HEK293 (cell line): Measurements from ENCODE around the gene RAE1.
A peak's percentile ranks its signal among the peaks of the same experiment; 100 is the strongest.

Source experiments
- CTCF ChIP-seq: fragments of 450-650 bp; formaldehyde crosslinking; IDR thresholded peaks from 2 replicates; pipeline ENCODE4 v1.5.1; 2016; ENCODE audit warnings: missing biosample characterization, missing genetic modification characterization
- KLF16 ChIP-seq: fragments of 450-650 bp; formaldehyde crosslinking; IDR thresholded peaks from 2 replicates; pipeline ENCODE4 v1.5.1; 2017; ENCODE audit warnings: missing biosample characterization, missing genetic modification characterization
- REST ChIP-seq: fragments of 450-650 bp; formaldehyde crosslinking; IDR thresholded peaks from 2 replicates; pipeline ENCODE4 v1.5.1; 2016; ENCODE audit warnings: missing biosample characterization, missing genetic modification characterization
- YY1 ChIP-seq: fragments of 450-650 bp; formaldehyde crosslinking; IDR thresholded peaks from 2 replicates; pipeline ENCODE4 v1.5.1; 2018; ENCODE audit warnings: missing biosample characterization, missing genetic modification characterization
- ZBTB1 ChIP-seq: fragments of 450-650 bp; formaldehyde crosslinking; IDR thresholded peaks from 2 replicates; pipeline ENCODE4 v1.5.1; 2016; ENCODE audit warnings: missing biosample characterization, missing genetic modification characterization
- ZNF24 ChIP-seq: fragments of 450-650 bp; formaldehyde crosslinking; IDR thresholded peaks from 2 replicates; pipeline ENCODE4 v1.5.1; 2016; ENCODE audit warnings: missing biosample characterization, missing genetic modification characterization
- ZNF274 ChIP-seq, 2 experiments: fragments of 200-500 bp in 1 of 2; fragments of 450-650 bp in 1 of 2; sonication (Bioruptor generic) in 1 of 2; formaldehyde crosslinking in 1 of 2; IDR thresholded peaks; 2 replicates each; pipeline versions ENCODE4 v1.5.1 to v1.6.1; 2014 to 2016; ENCODE audit warnings: borderline replicate concordance in 1 of 2, inconsistent platforms in 1 of 2, low read length in 1 of 2, missing biosample characterization in 1 of 2, missing genetic modification characterization in 1 of 2
- ZNF37A ChIP-seq: fragments of 450-650 bp; IDR thresholded peaks from 2 replicates; pipeline ENCODE4 v1.5.1; 2018; ENCODE audit warnings: missing biosample characterization, missing genetic modification characterization
- ZNF530 ChIP-seq: fragments of 450-650 bp; formaldehyde crosslinking; IDR thresholded peaks from 2 replicates; pipeline ENCODE4 v1.5.1; 2016; ENCODE audit warnings: low read depth, missing biosample characterization, missing genetic modification characterization

- TF ChIP-seq CTCF (tag by site-specific recombination) = no peak
- 0 out of 2 replicates have a peak, but pooled peaks have one; percentile 76 for TF ChIP-seq KLF16 (tag by site-specific recombination)
- peak; percentile 51; the same call in 1 of the 2 replicates for TF ChIP-seq ZNF24 (tag by site-specific recombination)
- TF ChIP-seq YY1 (tag by site-specific recombination) = peak; percentile 92
- no peak for TF ChIP-seq ZNF530 (tag by site-specific recombination)
- TF ChIP-seq ZBTB1 (tag by site-specific recombination) = no peak
- TF ChIP-seq ZNF37A (tag by site-specific recombination) = no peak
- no peak for TF ChIP-seq ZNF274 (IDR thresholded peaks at IDR 0.05; ENCODE audit: low read length)
- TF ChIP-seq ZNF274 (tag by site-specific recombination; IDR thresholded peaks at IDR 0.05; ENCODE audit: borderline replicate concordance) = no peak
- TF ChIP-seq REST = no peak
These were observed at the start of gene RAE1 for GRCh38 chr20:57351042-57351783.
